Measurements from ENCODE around the gene ADAMTS18. TPM values are rescaled to one million over a fixed set of nuclear protein-coding genes. Genes with fewer than 3 reads are reported as not detected.

ADAMTS18 gene
- total RNA-seq, 1 experiment from 2014 or later: not detected

GRCh38 chr16:77289331-77289809 lies 145.5 kb downstream of the ADAMTS18 start:
- POLR2A ChIA-PET: no interaction called here
- BruUV-seq (replicated peaks): no TSS peak
- no peak overlapping the region for H3K4me3 ChIP-seq (replicated peaks in 1 of 2; ENCODE audit: low read depth in 1 of 2, low read length in 2 of 2)

GRCh38 chr16:77288222-77288621 lies 146.6 kb downstream of the ADAMTS18 start:
- DNase-seq (ENCODE audit: low read depth, low spot score): no peak
- no peak overlapping the region for H3K4me2 ChIP-seq (ENCODE audit: low read length)

More at GRCh38 chr16:77289331-77289809, 145.5 kb downstream of the ADAMTS18 start:
- H4K20me1 ChIP-seq (ENCODE audit: insufficient read depth): no peaks in the 10 kb centered on the region
- ChIA-PET RAD21 (ENCODE audit: low non-redundant PET in 1 of 2, low total read pairs in 2 of 2, uncharacterized antibody in 2 of 2, unreplicated experiment in 2 of 2) (no interaction called here), CTCF (no interaction called here)
- peaks cover 37% of the 10 kb centered on the region for H3K27me3 ChIP-seq (ENCODE audit: insufficient read depth, low read length)
- H2AFZ ChIP-seq (ENCODE audit: low read depth, low read length, poor library complexity, severe bottlenecking): no peak overlapping the region
- H3K9ac ChIP-seq (ENCODE audit: low read length): no peak overlapping the region
- intact Hi-C loops (cut with micrococcal nuclease): no loop called here
- no peaks in the 10 kb centered on the region for H3K9me2 ChIP-seq (ENCODE audit: insufficient read depth)
- no peaks in the 10 kb centered on the region for H3K9me3 ChIP-seq (ENCODE audit: control insufficient read depth in 1 of 2, insufficient read depth in 1 of 2, low read depth in 1 of 2, low read length in 2 of 2)
- TF ChIP-seq, protein P1, sequence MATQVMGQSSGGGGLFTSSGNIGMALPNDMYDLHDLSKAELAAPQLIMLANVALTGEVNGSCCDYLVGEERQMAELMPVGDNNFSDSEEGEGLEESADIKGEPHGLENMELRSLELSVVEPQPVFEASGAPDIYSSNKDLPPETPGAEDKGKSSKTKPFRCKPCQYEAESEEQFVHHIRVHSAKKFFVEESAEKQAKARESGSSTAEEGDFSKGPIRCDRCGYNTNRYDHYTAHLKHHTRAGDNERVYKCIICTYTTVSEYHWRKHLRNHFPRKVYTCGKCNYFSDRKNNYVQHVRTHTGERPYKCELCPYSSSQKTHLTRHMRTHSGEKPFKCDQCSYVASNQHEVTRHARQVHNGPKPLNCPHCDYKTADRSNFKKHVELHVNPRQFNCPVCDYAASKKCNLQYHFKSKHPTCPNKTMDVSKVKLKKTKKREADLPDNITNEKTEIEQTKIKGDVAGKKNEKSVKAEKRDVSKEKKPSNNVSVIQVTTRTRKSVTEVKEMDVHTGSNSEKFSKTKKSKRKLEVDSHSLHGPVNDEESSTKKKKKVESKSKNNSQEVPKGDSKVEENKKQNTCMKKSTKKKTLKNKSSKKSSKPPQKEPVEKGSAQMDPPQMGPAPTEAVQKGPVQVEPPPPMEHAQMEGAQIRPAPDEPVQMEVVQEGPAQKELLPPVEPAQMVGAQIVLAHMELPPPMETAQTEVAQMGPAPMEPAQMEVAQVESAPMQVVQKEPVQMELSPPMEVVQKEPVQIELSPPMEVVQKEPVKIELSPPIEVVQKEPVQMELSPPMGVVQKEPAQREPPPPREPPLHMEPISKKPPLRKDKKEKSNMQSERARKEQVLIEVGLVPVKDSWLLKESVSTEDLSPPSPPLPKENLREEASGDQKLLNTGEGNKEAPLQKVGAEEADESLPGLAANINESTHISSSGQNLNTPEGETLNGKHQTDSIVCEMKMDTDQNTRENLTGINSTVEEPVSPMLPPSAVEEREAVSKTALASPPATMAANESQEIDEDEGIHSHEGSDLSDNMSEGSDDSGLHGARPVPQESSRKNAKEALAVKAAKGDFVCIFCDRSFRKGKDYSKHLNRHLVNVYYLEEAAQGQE (IDR thresholded peaks at IDR 0.05; ENCODE audit: low read depth): no peak
- TF ChIP-seq SRF (IDR thresholded peaks at IDR 0.05; ENCODE audit: low read depth): no peak
- H3K27ac ChIP-seq (ENCODE audit: low read depth, low read length): no peak overlapping the region
- no peak overlapping the region for H3K4me2 ChIP-seq (ENCODE audit: low read length)
- H3K4me1 ChIP-seq (ENCODE audit: control insufficient read depth in 1 of 2, insufficient read depth in 2 of 2, low read length in 2 of 2): no peaks in the 10 kb centered on the region
- ATAC-seq: no peak
- no peaks in the 10 kb centered on the region for H3K36me3 ChIP-seq (ENCODE audit: control insufficient read depth in 1 of 2, insufficient read depth in 2 of 2, low read length in 2 of 2)
- no peak for DNase-seq (ENCODE audit: low read depth, low spot score)
- no peaks in the 10 kb centered on the region for H3K79me2 ChIP-seq (ENCODE audit: insufficient read depth, low read length)

More at GRCh38 chr16:77288222-77288621, 146.6 kb downstream of the ADAMTS18 start:
- POLR2A ChIA-PET: no interaction called here
- Histone ChIP-seq H3K79me2 (ENCODE audit: insufficient read depth, low read length) (no peaks in the 10 kb centered on the region), H2AFZ (ENCODE audit: low read depth, low read length, poor library complexity, severe bottlenecking) (no peak overlapping the region), H3K9me3 (ENCODE audit: control insufficient read depth in 1 of 2, insufficient read depth in 1 of 2, low read depth in 1 of 2, low read length in 2 of 2) (no peaks in the 10 kb centered on the region), H3K27me3 (ENCODE audit: insufficient read depth, low read length) (peaks cover 31% of the 10 kb centered on the region), H3K36me3 (ENCODE audit: control insufficient read depth in 1 of 2, insufficient read depth in 2 of 2, low read length in 2 of 2) (no peaks in the 10 kb centered on the region), H3K9ac (ENCODE audit: low read length) (no peak overlapping the region), H4K20me1 (ENCODE audit: insufficient read depth) (no peaks in the 10 kb centered on the region), H3K4me1 (ENCODE audit: control insufficient read depth in 1 of 2, insufficient read depth in 2 of 2, low read length in 2 of 2) (no peaks in the 10 kb centered on the region), H3K9me2 (ENCODE audit: insufficient read depth) (no peaks in the 10 kb centered on the region), H3K4me3 (replicated peaks in 1 of 2; ENCODE audit: low read depth in 1 of 2, low read length in 2 of 2) (no peak overlapping the region), H3K27ac (ENCODE audit: low read depth, low read length) (no peak overlapping the region)
- RAD21 ChIA-PET (ENCODE audit: low non-redundant PET in 1 of 2, low total read pairs in 2 of 2, uncharacterized antibody in 2 of 2, unreplicated experiment in 2 of 2): no interaction called here
- TF ChIP-seq JUND (IDR thresholded peaks at IDR 0.05) (no peak), ZFX (IDR thresholded peaks at IDR 0.05) (no peak), SP1 (IDR thresholded peaks at IDR 0.05; ENCODE audit: low read depth) (no peak), CBX3 (IDR thresholded peaks at IDR 0.05; ENCODE audit: low read depth) (no peak), FOSL1 (IDR thresholded peaks at IDR 0.05; ENCODE audit: low read depth) (no peak)
- intact Hi-C loops (cut with micrococcal nuclease): no loop called here
- CTCF ChIA-PET: no interaction called here
- no peak for ATAC-seq
- BruUV-seq (replicated peaks): no TSS peak
